Measurements from ENCODE around the gene GPR157. TPM values are rescaled to one million over a fixed set of nuclear protein-coding genes. Genes with fewer than 3 reads are reported as not detected.

GPR157 gene
- total RNA-seq, 1 donor from 2014 or later = 44.0 TPM

DNA sequence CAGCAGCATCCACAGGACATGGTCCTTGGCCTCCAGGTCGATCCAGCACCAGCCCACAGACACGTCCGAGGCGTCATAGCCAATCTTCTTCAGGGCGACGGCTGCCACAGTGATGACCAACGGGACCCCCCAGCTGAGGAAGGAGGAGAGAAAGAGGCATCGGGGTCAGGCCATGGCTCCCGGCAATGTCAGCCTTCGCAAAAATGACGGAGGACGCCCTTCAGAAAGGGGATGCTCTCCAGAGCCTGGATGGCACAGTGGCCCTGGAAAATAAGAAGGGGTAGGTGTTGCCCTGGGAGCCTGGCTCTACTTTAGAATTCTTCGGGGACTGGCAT, 17.6 kb downstream of the GPR157 start:
- Histone ChIP-seq H3K36me3 (ENCODE audit: control insufficient read depth, insufficient read depth, low read length) (peaks cover 13% of the 10 kb centered on the region), H3K27me3 (ENCODE audit: control insufficient read depth, insufficient read depth, low read length) (no peaks in the 10 kb centered on the region), H3K4me3 (ENCODE audit: low read depth, low read length) (no peak overlapping the region)
- TF ChIP-seq, protein P1, sequence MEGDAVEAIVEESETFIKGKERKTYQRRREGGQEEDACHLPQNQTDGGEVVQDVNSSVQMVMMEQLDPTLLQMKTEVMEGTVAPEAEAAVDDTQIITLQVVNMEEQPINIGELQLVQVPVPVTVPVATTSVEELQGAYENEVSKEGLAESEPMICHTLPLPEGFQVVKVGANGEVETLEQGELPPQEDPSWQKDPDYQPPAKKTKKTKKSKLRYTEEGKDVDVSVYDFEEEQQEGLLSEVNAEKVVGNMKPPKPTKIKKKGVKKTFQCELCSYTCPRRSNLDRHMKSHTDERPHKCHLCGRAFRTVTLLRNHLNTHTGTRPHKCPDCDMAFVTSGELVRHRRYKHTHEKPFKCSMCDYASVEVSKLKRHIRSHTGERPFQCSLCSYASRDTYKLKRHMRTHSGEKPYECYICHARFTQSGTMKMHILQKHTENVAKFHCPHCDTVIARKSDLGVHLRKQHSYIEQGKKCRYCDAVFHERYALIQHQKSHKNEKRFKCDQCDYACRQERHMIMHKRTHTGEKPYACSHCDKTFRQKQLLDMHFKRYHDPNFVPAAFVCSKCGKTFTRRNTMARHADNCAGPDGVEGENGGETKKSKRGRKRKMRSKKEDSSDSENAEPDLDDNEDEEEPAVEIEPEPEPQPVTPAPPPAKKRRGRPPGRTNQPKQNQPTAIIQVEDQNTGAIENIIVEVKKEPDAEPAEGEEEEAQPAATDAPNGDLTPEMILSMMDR (IDR thresholded peaks at IDR 0.05; ENCODE audit: insufficient read depth, low read length, severe bottlenecking) = no peak
- FAIRE-seq (no peak), DNase-seq (ENCODE audit: low read depth) (no peak)

DNA sequence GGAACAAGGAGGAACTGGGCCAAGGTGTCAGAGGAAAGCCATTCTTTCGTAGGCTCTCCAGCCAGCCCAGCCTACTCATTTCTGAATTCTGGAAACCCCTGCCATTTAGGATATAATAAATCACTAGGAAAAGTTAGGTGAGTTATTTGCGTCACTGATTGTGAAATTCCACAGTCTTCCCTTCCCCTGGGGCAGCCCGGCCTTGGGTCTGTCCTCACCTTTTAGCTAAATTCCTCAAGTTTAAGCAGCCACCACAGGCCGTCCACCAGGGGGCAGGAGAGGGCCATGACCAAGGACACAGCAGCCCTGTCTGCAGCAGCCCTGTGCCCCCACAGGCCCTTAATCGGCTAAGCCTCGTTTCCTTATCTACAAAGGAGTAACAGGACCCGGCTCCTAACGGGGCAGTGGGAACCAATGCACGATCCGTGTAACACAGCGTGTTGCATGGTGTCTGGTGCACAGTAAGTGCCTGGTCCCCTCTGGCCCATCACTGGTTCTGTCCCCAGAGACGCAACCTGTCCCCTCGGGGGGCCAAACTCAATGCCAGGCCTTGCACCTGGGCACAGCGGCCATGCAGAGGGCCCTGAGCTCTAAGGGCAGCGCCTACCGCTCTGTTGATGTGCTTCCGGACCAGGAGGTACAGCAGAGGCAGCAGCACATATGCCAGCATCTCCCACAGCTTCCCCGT, 18.1 kb downstream of the GPR157 start:
- Histone ChIP-seq H3K27me3 (ENCODE audit: control insufficient read depth, insufficient read depth, low read length) (no peaks in the 10 kb centered on the region), H3K4me3 (ENCODE audit: low read depth, low read length) (no peak overlapping the region), H3K36me3 (ENCODE audit: control insufficient read depth, insufficient read depth, low read length) (peaks cover 14% of the 10 kb centered on the region)
- FAIRE-seq = peak; percentile 72
- peak; percentile 93 for DNase-seq (ENCODE audit: low read depth)
- TF ChIP-seq, protein P1 (IDR thresholded peaks at IDR 0.05; ENCODE audit: insufficient read depth, low read length, severe bottlenecking) = peak; percentile 89

DNA sequence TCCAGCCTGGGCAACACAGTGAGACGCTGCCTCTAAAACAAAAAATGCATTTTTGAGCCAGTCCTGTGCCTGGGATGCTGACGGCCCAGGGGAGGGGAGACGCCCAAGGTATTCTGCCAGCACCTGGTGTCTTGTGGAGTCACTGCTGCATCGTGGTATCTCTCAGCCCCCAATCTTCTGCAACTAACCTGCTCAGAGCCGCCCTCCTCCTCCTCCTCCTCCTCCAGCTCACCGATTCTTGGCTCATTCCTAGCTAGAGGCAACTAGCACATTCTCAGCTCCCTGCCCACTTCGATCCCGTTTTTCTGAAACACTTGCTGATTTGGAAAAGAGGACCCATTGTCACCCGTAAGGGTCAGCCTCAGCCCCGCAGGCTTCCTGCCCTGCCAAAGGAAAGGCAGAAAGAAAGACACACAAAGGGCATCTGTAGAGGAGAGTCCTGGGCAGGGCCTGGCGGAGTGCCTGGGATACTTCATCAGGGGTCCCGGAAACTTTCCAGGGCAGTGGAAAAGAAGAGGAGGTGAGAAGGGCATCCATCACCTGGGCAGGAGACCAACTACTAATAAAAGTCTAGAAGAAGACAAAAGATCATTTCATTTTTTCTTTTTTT, 20.7 kb downstream of the GPR157 start:
- peaks cover 28% of the 10 kb centered on the region for H3K36me3 ChIP-seq (ENCODE audit: control insufficient read depth, insufficient read depth, low read length)
- H3K4me3 ChIP-seq (ENCODE audit: low read depth, low read length) = no peak overlapping the region
- no peak for FAIRE-seq
- no peak for DNase-seq (ENCODE audit: low read depth)
- H3K27me3 ChIP-seq (ENCODE audit: control insufficient read depth, insufficient read depth, low read length) = no peaks in the 10 kb centered on the region
- TF ChIP-seq, protein P1 (IDR thresholded peaks at IDR 0.05; ENCODE audit: insufficient read depth, low read length, severe bottlenecking) = no peak

DNA sequence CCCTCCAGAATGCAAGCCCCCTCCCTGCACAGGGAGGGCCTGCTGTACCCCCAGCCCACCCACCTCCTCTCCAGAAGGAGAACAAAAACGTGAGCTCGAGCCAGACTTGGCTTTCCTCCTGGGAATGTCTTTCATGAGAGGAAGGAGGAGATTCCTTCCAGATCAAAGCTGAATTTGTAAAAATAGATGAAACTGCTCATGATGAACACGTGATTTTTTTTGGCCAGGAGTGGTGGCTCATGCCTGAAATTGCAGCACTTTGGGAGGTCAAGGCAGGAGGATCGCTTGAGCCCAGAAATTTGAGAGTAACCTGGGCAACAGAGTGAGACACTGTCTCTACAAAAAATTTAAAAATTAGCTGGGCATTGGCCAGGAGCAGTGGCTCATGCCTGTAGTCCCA, 21.8 kb downstream of the GPR157 start:
- Histone ChIP-seq H3K4me3 (ENCODE audit: low read depth, low read length) (no peak overlapping the region), H3K36me3 (ENCODE audit: control insufficient read depth, insufficient read depth, low read length) (peaks cover 29% of the 10 kb centered on the region), H3K27me3 (ENCODE audit: control insufficient read depth, insufficient read depth, low read length) (no peaks in the 10 kb centered on the region)
- DNase-seq (ENCODE audit: low read depth) = no peak
- TF ChIP-seq, protein P1 (IDR thresholded peaks at IDR 0.05; ENCODE audit: insufficient read depth, low read length, severe bottlenecking) = no peak
- no peak for FAIRE-seq

DNA sequence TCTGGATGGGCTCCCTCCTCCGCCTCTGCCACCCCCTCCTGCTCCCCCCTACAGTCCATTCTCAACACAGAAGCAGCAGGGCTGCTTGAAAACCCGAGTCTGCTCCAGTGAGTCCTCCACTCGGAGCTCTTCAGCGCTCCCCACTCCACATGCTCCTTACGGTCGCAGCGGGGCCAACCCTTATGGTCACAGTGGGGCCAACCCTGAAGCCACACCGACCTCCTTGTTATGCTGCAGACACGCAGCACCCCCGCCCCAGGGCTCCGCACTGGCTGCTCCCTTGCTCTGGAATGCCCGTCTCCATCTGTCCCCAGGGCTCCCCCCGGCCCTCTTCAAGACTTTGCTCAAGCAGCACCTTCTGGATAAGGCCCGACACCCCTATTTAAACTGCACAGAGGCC, 22.6 kb downstream of the GPR157 start:
- Histone ChIP-seq H3K36me3 (ENCODE audit: control insufficient read depth, insufficient read depth, low read length) (peaks cover 29% of the 10 kb centered on the region), H3K27me3 (ENCODE audit: control insufficient read depth, insufficient read depth, low read length) (no peaks in the 10 kb centered on the region), H3K4me3 (ENCODE audit: low read depth, low read length) (no peak overlapping the region)
- DNase-seq (ENCODE audit: low read depth) (no peak), FAIRE-seq (no peak)
- TF ChIP-seq, protein P1 (IDR thresholded peaks at IDR 0.05; ENCODE audit: insufficient read depth, low read length, severe bottlenecking) = no peak
